Subcutaneous abdominal adipose tissue (tissue), 5 donors: ENCODE results near the gene NAXD.

Experiments used
- H3K27ac ChIP-seq: one replicate; pipeline ENCODE4 v1.7.0; 2013; ENCODE audit warnings: low read depth, mild to moderate bottlenecking, inconsistent platforms, low read length, moderate library complexity
- H3K27me3 ChIP-seq, 5 donors: one replicate each; pipeline ENCODE4 v1.7.0; 2013; ENCODE audit warnings: low read length in 5 of 5, inconsistent platforms in 1 of 5; ENCODE audit not compliant: control insufficient read depth in 5 of 5, insufficient read depth in 4 of 5
- H3K36me3 ChIP-seq, 5 donors: one replicate each; pipeline ENCODE4 v1.7.0; 2013; ENCODE audit warnings: low read length in 5 of 5; ENCODE audit not compliant: control insufficient read depth in 5 of 5, insufficient read depth in 5 of 5
- H3K4me1 ChIP-seq, 5 donors: one replicate each; pipeline ENCODE4 v1.7.0; 2013; ENCODE audit warnings: low read length in 5 of 5, mild to moderate bottlenecking in 3 of 5, moderate library complexity in 1 of 5; ENCODE audit not compliant: control insufficient read depth in 5 of 5, insufficient read depth in 5 of 5
- H3K4me3 ChIP-seq, 5 donors: one replicate each; pipeline ENCODE4 v1.7.0; 2013; ENCODE audit warnings: low read length in 5 of 5, low read depth in 1 of 5
- H3K9ac ChIP-seq, 5 donors: one replicate each; pipeline ENCODE4 v1.7.0; 2013; ENCODE audit warnings: low read length in 5 of 5, mild to moderate bottlenecking in 4 of 5, moderate library complexity in 3 of 5
- H3K9me3 ChIP-seq, 5 donors: one replicate each; pipeline ENCODE4 v1.7.0; 2013; ENCODE audit warnings: low read length in 5 of 5; ENCODE audit not compliant: control insufficient read depth in 5 of 5
- donor health status: healthy.
- donor health status: healthy.
- donor health status: healthy.
- donor health status: healthy.
- donor health status: healthy.

The NAXD gene

GRCh38 chr13:110576070-110576394 lies 39.3 kb upstream of the NAXD start:
- Histone ChIP-seq H3K27me3 (peaks cover 6 to 23% (median 13%) of the 10 kb centered on the region in 5 donors), H3K4me3 (no peak overlapping the region), H3K4me1 (peaks cover 0 to 12% (median 6%) of the 10 kb centered on the region in 5 donors), H3K36me3 (no peaks in the 10 kb centered on the region), H3K9me3 (no peaks in the 10 kb centered on the region), H3K9ac (no peak overlapping the region), H3K27ac (no peak overlapping the region)

GRCh38 chr13:110576736-110577476 lies 38.4 kb upstream of the NAXD start:
- H3K4me3 ChIP-seq = no peak overlapping the region
- peaks cover 6 to 20% (median 10%) of the 10 kb centered on the region in 5 donors for H3K27me3 ChIP-seq
- H3K9ac ChIP-seq = no peak overlapping the region
- H3K36me3 ChIP-seq = no peaks in the 10 kb centered on the region
- H3K4me1 ChIP-seq = peaks cover 0 to 12% (median 6%) of the 10 kb centered on the region in 5 donors
- no peaks in the 10 kb centered on the region for H3K9me3 ChIP-seq
- H3K27ac ChIP-seq = no peak overlapping the region

GRCh38 chr13:110578363-110578762 lies 37.0 kb upstream of the NAXD start:
- H3K9me3 ChIP-seq = no peaks in the 10 kb centered on the region
- no peaks in the 10 kb centered on the region for H3K36me3 ChIP-seq
- no peak overlapping the region for H3K9ac ChIP-seq
- peaks cover 0 to 10% (median 4%) of the 10 kb centered on the region in 5 donors for H3K27me3 ChIP-seq
- peaks cover 0 to 12% (median 6%) of the 10 kb centered on the region in 5 donors for H3K4me1 ChIP-seq
- no peak overlapping the region for H3K4me3 ChIP-seq
- no peak overlapping the region for H3K27ac ChIP-seq

- Histone ChIP-seq H3K4me3 (no peak overlapping the region), H3K36me3 (no peaks in the 10 kb centered on the region), H3K9me3 (no peaks in the 10 kb centered on the region), H3K27ac (no peak overlapping the region), H3K9ac (no peak overlapping the region), H3K4me1 (peaks cover 0 to 2% (median 0%) of the 10 kb centered on the region in 5 donors), H3K27me3 (peaks cover 0 to 2% (median 0%) of the 10 kb centered on the region in 5 donors)
Observed at GRCh38 chr13:110580800-110581199, 34.5 kb upstream of the NAXD start.

- H3K27me3 ChIP-seq = no peaks in the 10 kb centered on the region
- H3K4me1 ChIP-seq = no peaks in the 10 kb centered on the region
- H3K27ac ChIP-seq = no peak overlapping the region
- H3K36me3 ChIP-seq = no peaks in the 10 kb centered on the region
- H3K4me3 ChIP-seq = no peak overlapping the region
- H3K9me3 ChIP-seq = no peaks in the 10 kb centered on the region
- H3K9ac ChIP-seq = no peak overlapping the region
Observed at GRCh38 chr13:110581506-110582185, 33.7 kb upstream of the NAXD start.

- Histone ChIP-seq H3K27ac (no peak overlapping the region), H3K9me3 (no peaks in the 10 kb centered on the region), H3K4me3 (no peak overlapping the region), H3K4me1 (no peaks in the 10 kb centered on the region), H3K27me3 (no peaks in the 10 kb centered on the region), H3K36me3 (no peaks in the 10 kb centered on the region), H3K9ac (no peak overlapping the region)
Observed at GRCh38 chr13:110582421-110582954, 32.9 kb upstream of the NAXD start.

GRCh38 chr13:110583178-110583865 lies 32.0 kb upstream of the NAXD start:
- H3K4me1 ChIP-seq = no peaks in the 10 kb centered on the region
- H3K36me3 ChIP-seq = no peaks in the 10 kb centered on the region
- no peaks in the 10 kb centered on the region for H3K27me3 ChIP-seq
- H3K27ac ChIP-seq = no peak overlapping the region
- H3K9ac ChIP-seq = no peak overlapping the region
- no peaks in the 10 kb centered on the region for H3K9me3 ChIP-seq
- no peak overlapping the region for H3K4me3 ChIP-seq

GRCh38 chr13:110589793-110590390 lies 25.5 kb upstream of the NAXD start:
- H3K9me3 ChIP-seq = no peaks in the 10 kb centered on the region
- peaks cover 0 to 10% (median 7%) of the 10 kb centered on the region in 5 donors for H3K4me1 ChIP-seq
- no peak overlapping the region for H3K27ac ChIP-seq
- H3K36me3 ChIP-seq = no peaks in the 10 kb centered on the region
- H3K27me3 ChIP-seq = no peaks in the 10 kb centered on the region
- no peak overlapping the region for H3K4me3 ChIP-seq
- no peak overlapping the region for H3K9ac ChIP-seq

- peaks cover 0 to 10% (median 7%) of the 10 kb centered on the region in 5 donors for H3K4me1 ChIP-seq
- H3K4me3 ChIP-seq = no peak overlapping the region
- H3K27me3 ChIP-seq = no peaks in the 10 kb centered on the region
- H3K9me3 ChIP-seq = no peaks in the 10 kb centered on the region
- no peaks in the 10 kb centered on the region for H3K36me3 ChIP-seq
- no peak overlapping the region for H3K27ac ChIP-seq
- no peak overlapping the region for H3K9ac ChIP-seq
Observed at GRCh38 chr13:110590577-110590976, 24.8 kb upstream of the NAXD start.
